C4-2B (cell line): Measurements from ENCODE around the gene SIK2.
A peak's percentile ranks its signal among the peaks of the same experiment; 100 is the strongest.

Source experiments
- H3K27ac ChIP-seq: fragments of 450-650 bp; 2 replicates; pipeline ENCODE4 v1.5.1; 2017
- CTCF ChIP-seq: fragments of 450-650 bp; conservative IDR thresholded peaks from 2 replicates; pipeline ENCODE4 v1.5.1; 2017; ENCODE audit warnings: mild to moderate bottlenecking
- ZFX ChIP-seq: fragments of 450-650 bp; IDR thresholded peaks from 2 replicates; pipeline ENCODE4 v1.6.1; 2017

The SIK2 gene

GRCh38 chr11:111733016-111733415 is 130.8 kb downstream of the SIK2 start:
- TF ChIP-seq CTCF (no peak), ZFX (no peak)
- H3K27ac ChIP-seq: no peak overlapping the region

GRCh38 chr11:111733611-111734088 is 131.4 kb downstream of the SIK2 start:
- TF ChIP-seq CTCF: no peak
- TF ChIP-seq ZFX: no peak
- no peak overlapping the region for H3K27ac ChIP-seq

GRCh38 chr11:111734101-111734953 is 132.1 kb downstream of the SIK2 start:
- no peak for TF ChIP-seq CTCF
- no peak for TF ChIP-seq ZFX
- peak overlapping the region; percentile 74 for H3K27ac ChIP-seq

DNA sequence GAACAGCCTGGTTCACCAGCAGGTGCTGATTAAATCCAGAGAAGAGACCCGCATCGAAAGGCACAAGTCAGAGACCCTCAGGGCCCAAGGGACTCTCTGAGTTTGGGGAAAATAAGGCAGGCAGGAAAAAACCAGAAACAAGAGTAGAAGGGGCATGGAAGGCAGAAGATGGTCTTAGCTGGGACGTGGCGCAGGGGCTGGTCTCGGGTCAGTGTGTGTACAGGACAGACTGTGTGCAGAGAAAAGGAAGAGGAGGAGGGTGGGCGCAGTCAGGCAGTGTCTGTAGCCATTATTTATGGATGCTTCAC is 132.7 kb downstream of the SIK2 start:
- H3K27ac ChIP-seq: peak overlapping the region; percentile 74
- no peak for TF ChIP-seq ZFX
- TF ChIP-seq CTCF: no peak

DNA sequence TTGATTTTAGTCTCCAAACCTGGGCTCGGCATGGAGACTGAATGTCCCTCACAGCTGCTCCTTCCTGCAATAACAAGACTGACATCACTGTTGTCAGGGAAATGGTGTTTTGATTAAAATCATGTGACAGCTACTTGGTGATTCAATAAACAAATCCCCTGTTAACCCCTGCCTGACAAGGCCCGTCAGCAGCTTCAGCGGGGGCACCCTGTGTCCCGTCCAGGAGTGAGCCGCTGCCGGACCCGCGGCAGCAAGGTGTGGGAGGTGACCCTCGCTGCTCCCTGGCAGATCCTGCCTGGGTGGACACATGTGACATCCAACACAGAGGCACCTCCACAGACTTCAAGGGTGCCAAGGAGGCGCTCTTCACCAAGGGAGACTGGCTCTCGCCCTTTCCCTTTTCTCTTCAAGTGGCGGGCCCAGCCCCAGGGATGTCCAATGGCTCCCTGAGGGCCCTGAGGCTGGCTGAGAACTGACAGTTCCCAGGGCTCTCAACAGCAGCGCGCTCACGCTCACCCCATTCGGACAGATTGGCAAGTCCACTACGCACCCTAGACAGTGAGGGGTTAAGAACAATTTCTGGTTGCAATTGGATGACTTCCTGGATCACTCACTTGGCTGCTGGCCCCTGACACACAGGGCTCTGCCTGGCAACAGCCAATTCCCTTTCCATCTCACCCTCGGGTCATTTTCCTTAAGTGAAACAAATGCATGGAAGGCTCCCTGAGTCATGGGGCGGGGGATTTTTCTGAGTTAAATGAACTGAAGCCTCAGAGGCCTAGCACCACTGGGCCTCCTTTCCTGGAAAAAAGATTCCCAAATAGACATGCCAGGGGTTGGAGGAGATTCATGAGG is 133.2 kb downstream of the SIK2 start:
- no peak for TF ChIP-seq CTCF
- H3K27ac ChIP-seq: peak overlapping the region; percentile 74

DNA sequence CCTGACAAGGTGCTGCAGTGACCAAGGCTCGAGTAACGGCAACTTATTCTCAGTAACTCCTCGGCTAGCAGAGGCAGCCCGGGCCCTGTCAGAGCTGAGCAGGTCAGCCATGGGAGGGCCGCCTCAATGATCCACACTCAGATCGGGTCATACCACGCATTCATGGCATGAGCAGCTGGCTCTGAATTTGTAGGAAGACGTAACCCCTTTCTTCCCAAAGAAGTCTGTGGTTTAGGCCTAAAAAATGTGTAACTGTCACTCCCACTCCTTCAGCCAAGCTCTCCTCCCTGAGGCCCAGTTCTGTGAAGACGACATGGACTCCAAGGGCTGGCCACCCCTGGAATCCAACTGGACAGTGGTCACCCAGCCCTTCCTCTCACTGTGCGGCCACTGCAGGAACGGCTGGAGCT is 133.9 kb downstream of the SIK2 start:
- TF ChIP-seq CTCF: no peak
- peak overlapping the region; percentile 74 for H3K27ac ChIP-seq

DNA sequence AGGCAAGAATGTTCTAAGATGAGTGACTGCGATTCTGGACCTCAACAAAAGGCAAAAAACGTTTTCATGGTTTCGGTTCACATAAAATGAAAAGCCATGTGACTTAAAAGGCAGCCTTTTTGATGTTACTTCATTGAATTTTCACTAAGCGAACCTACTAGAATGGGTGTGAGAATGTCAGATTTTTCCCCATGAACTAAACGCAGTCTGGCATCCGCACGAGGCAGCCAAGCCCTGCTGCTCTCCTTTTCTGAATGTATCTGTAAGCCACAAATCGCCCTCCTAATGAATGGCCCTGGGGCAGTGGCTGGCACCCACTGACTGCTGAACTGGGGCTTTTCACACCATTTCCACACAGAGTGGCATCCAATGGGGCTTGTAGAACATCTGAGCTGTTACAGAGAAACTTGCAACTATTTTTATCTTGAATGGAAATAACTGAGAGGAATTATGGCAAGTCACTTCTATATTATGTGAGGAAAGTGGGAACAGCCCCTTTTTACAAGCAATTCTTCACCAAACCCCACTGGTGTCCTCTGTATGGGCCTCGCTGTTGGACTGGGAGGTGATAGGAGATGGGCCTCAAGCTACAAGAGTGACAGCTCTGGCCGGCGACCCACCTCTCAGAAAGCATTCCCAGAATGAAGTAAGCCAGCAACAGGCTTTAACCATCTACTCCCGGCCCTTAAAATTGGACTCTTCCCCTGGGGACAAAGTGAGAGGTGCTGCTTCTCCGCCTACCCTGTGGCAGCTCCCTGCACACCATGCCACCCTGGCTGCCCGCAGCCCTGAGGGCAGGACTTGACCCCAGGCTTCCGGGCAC is 134.6 kb downstream of the SIK2 start:
- peak overlapping the region; percentile 74 for H3K27ac ChIP-seq
- TF ChIP-seq ZFX (no peak), CTCF (no peak)
